GM12801 (cell line): Measurements from ENCODE around the gene FLOT2.

Source experiments
- CTCF ChIP-seq: IDR thresholded peaks from one replicate; pipeline ENCODE4 v1.5.1; 2011; ENCODE audit warnings: control low read depth; ENCODE audit not compliant: insufficient read length; ENCODE audit errors: extremely low read depth

FLOT2 gene

GRCh38 chr17:28889996-28890395, 7.5 kb downstream of the FLOT2 start:
- no peak for TF ChIP-seq CTCF

GRCh38 chr17:28888832-28889231, 8.7 kb downstream of the FLOT2 start:
- TF ChIP-seq CTCF = no peak

- no peak for TF ChIP-seq CTCF
Observed at GRCh38 chr17:28887871-28888471, 9.6 kb downstream of the FLOT2 start.

GRCh38 chr17:28885951-28886350, 11.6 kb downstream of the FLOT2 start:
- no peak for TF ChIP-seq CTCF

DNA sequence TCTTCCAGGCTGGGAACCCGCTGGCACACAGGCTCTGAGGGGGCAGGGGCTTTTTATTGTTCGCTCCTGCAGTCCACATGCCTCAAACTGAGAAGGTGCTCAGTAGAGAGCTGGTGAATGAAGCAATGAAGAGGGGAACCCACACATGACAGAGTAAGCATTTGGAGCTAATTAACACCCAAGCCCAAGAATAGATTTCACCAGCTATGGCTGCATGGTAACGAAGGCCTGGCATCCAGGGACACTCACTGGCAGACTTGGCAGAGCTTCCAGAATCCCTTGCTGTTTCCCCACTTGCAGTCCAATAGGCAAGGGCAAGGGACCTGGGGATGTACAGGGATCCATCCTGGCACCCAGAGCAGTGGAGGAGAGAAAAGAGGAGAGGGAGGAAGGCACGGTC, 12.2 kb downstream of the FLOT2 start:
- no peak for TF ChIP-seq CTCF

- TF ChIP-seq CTCF = no peak
Observed at GRCh38 chr17:28883967-28884702, 13.4 kb downstream of the FLOT2 start.

DNA sequence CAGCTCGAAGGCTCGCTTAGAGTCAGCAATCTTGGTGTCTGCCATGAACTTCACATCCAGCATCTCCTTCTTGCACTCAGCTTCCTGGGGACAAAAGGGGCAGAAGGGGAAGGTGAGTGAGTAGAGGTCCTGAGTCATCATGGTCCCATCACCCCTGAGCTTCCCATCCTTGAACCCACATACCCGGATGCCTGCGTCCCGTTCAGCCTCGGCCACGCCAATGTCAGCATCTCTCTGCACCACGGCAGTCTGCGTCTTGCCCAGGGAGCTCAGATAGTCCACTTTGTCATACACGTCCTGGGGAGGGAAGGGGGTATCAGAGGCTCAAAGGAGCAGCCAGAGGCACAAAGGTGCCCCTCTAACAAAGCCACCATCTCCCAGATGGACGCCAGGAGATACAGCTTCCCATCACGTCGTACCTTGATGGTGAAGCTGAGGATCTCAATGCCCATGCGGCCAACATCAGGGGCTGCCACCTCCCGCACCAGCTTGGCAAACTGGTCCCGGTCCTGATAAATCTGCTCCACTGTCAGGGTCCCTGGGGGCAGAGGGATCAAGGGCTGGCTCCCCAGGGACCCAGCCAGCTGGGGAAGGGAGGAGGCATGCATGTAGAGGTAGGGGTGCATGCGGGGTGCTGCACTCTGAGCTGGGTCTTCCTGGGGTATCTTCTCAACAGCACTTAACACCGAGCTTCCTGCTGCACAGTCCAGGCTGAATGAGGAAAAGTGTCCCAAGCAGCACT, 15.2 kb downstream of the FLOT2 start:
- no peak for TF ChIP-seq CTCF
